NT2/D1 (cell line): Measurements from ENCODE around the gene DMRT1.

Experiments used
- SUZ12 ChIP-seq: IDR thresholded peaks from 2 replicates; pipeline ENCODE4 v1.6.1; 2011; ENCODE audit not compliant: insufficient read length, insufficient read depth; ENCODE audit errors: extremely low read depth
- YY1 ChIP-seq: IDR thresholded peaks from 2 replicates; pipeline ENCODE4 v1.6.1; 2011; ENCODE audit not compliant: insufficient read length, insufficient read depth
- ZNF274 ChIP-seq: IDR thresholded peaks from 2 replicates; pipeline ENCODE4 v1.6.1; 2011; ENCODE audit warnings: mild to moderate bottlenecking, low read depth, low read length

- TF ChIP-seq YY1: no peak
- no peak for TF ChIP-seq ZNF274
- TF ChIP-seq SUZ12: no peak
These were observed 33.8 kb downstream of the DMRT1 start for GRCh38 chr9:875119-875962.
